Fibroblast of lung (primary cell): ENCODE measurements around the gene SGCA. TPM values are rescaled to one million over a fixed set of nuclear protein-coding genes. Genes with fewer than 3 reads are reported as not detected.

Experiments used
- DNase-seq, 2 donors: peaks; one replicate each; pipeline versions ENCODE4 v3.0.0 to v3.0.0-alpha.2; 2010; ENCODE audit warnings: low read depth in 2 of 2
- H2AFZ ChIP-seq: 2 replicates; pipeline ENCODE4 v1.5.1; 2012; ENCODE audit warnings: low read length, control low read depth, inconsistent platforms
- H3K27ac ChIP-seq: 2 replicates; pipeline ENCODE4 v1.5.1; 2011; ENCODE audit warnings: low read length, control low read depth; ENCODE audit not compliant: insufficient read depth
- H3K27me3 ChIP-seq: 2 replicates; pipeline ENCODE4 v1.5.1; 2011; ENCODE audit warnings: mild to moderate bottlenecking, low read length; ENCODE audit not compliant: control insufficient read depth, insufficient read depth
- H3K36me3 ChIP-seq: 2 replicates; pipeline ENCODE4 v1.5.1; 2011; ENCODE audit warnings: low read length; ENCODE audit not compliant: control insufficient read depth, insufficient read depth
- H3K4me1 ChIP-seq: 2 replicates; pipeline ENCODE4 v1.5.1; 2011; ENCODE audit warnings: low read length; ENCODE audit not compliant: control insufficient read depth, insufficient read depth; ENCODE audit errors: extremely low read depth
- H3K4me2 ChIP-seq: 2 replicates; pipeline ENCODE4 v1.5.1; 2011; ENCODE audit warnings: low read length, control low read depth; ENCODE audit not compliant: insufficient read depth; ENCODE audit errors: extremely low read depth
- H3K4me3 ChIP-seq, 4 experiments: fragments of 200-600 bp in 1 of 4; sonication (generic) in 1 of 4; replicated peaks in 1 of 4; 2 replicates each; pipeline ENCODE4 v1.5.1; 2011 to 2016; ENCODE audit warnings: low read length in 4 of 4, low read depth in 3 of 4, mild to moderate bottlenecking in 3 of 4, control low read depth in 2 of 4, inconsistent platforms in 1 of 4, mixed read lengths in 1 of 4; ENCODE audit not compliant: insufficient read depth in 1 of 4; ENCODE audit errors: control extremely low read depth in 1 of 4
- H3K79me2 ChIP-seq: 2 replicates; pipeline ENCODE4 v1.5.1; 2012; ENCODE audit warnings: mild to moderate bottlenecking, low read length, inconsistent platforms; ENCODE audit not compliant: control insufficient read depth, insufficient read depth
- H3K9ac ChIP-seq: 2 replicates; pipeline ENCODE4 v1.5.1; 2011; ENCODE audit warnings: mild to moderate bottlenecking, low read length, control low read depth; ENCODE audit not compliant: insufficient read depth
- H3K9me3 ChIP-seq: 2 replicates; pipeline ENCODE4 v1.5.1; 2012; ENCODE audit warnings: low read depth, low read length; ENCODE audit not compliant: control insufficient read depth, insufficient read depth
- H4K20me1 ChIP-seq: 2 replicates; pipeline ENCODE4 v1.5.1; 2011; ENCODE audit warnings: low read length; ENCODE audit not compliant: control insufficient read depth, insufficient read depth; ENCODE audit errors: extremely low read depth
- CTCF ChIP-seq, 2 donors: IDR thresholded peaks in 1 of 2; conservative IDR thresholded peaks in 1 of 2; 1 replicate in 1 of 2; 2 replicates in 1 of 2; pipeline ENCODE4 v1.5.1; 2011 to 2012; ENCODE audit warnings: low read length in 2 of 2, control low read depth in 1 of 2, inconsistent platforms in 1 of 2, low read depth in 1 of 2, mild to moderate bottlenecking in 1 of 2
- EZH2 ChIP-seq: IDR thresholded peaks from 2 replicates; pipeline ENCODE4 v1.5.1; 2012; ENCODE audit warnings: low read length, control low read depth, mild to moderate bottlenecking; ENCODE audit errors: missing control alignments
- polyA plus RNA-seq, 2 donors: library from polyadenylated mRNA; depleted of rRNA in 1 of 2; stranded (reverse) in 1 of 2; unstranded in 1 of 2; fragments of >200 nt; gene quantifications; 2 replicates each; pipeline ENCODE4 v1.2.1, GENCODE V29; 2011 to 2012; ENCODE audit warnings: missing spikeins in 1 of 2
- total RNA-seq: library from RNA; depleted of rRNA; stranded (reverse); fragments of >200 nt; gene quantifications from 2 replicates; pipeline ENCODE4 v1.2.1, GENCODE V29; 2014

The SGCA gene
- total and polyA plus RNA-seq, 2 donors (not counting 1 experiment from before 2014, with no cell fraction given), result 1.6 to 4.3 TPM

GRCh38 chr17:50146230-50146926, 19.4 kb upstream of the SGCA start:
- Histone ChIP-seq H3K4me2 (peak overlapping the region; percentile 98), H3K36me3 (peaks cover 22% of the 10 kb centered on the region), H3K79me2 (peaks cover 84% of the 10 kb centered on the region), H3K9me3 (no peaks in the 10 kb centered on the region), H3K27me3 (no peaks in the 10 kb centered on the region), H4K20me1 (no peaks in the 10 kb centered on the region), H3K27ac (peak overlapping the region; percentile 60), H3K9ac (no peak overlapping the region), H2AFZ (no peak overlapping the region), H3K4me1 (peaks cover 22% of the 10 kb centered on the region), H3K4me3 (peak overlapping the region; percentile 72 to 84 (median 79))
- no peak for DNase-seq
- TF ChIP-seq CTCF (conservative IDR thresholded peaks at IDR 0.05 in 1 of 2, IDR thresholded peaks at IDR 0.05 in 1 of 2; ENCODE audit: low read depth in 1 of 2, low read length in 2 of 2), result no peak
- TF ChIP-seq EZH2, result no peak

- no peak for DNase-seq
- no peaks in the 10 kb centered on the region for H4K20me1 ChIP-seq
- H3K79me2 ChIP-seq, result peaks cover 79% of the 10 kb centered on the region
- peak overlapping the region; percentile 4 for H3K9ac ChIP-seq
- H3K27me3 ChIP-seq, result no peaks in the 10 kb centered on the region
- H2AFZ ChIP-seq, result no peak overlapping the region
- TF ChIP-seq EZH2, result no peak
- TF ChIP-seq CTCF (conservative IDR thresholded peaks at IDR 0.05 in 1 of 2, IDR thresholded peaks at IDR 0.05 in 1 of 2; ENCODE audit: low read depth in 1 of 2, low read length in 2 of 2), result no peak
- H3K4me1 ChIP-seq, result peaks cover 22% of the 10 kb centered on the region
- H3K4me2 ChIP-seq, result peak overlapping the region; percentile 98
- no peaks in the 10 kb centered on the region for H3K9me3 ChIP-seq
- H3K4me3 ChIP-seq, result peak overlapping the region; percentile 72 to 84 (median 79)
- peaks cover 17% of the 10 kb centered on the region for H3K36me3 ChIP-seq
- peak overlapping the region; percentile 60 for H3K27ac ChIP-seq
These were observed 18.7 kb upstream of the SGCA start for GRCh38 chr17:50146927-50147665.

GRCh38 chr17:50147841-50148225, 18.0 kb upstream of the SGCA start:
- Histone ChIP-seq H3K79me2 (peaks cover 74% of the 10 kb centered on the region), H3K27ac (peak overlapping the region; percentile 60), H3K36me3 (peaks cover 14% of the 10 kb centered on the region), H3K27me3 (no peaks in the 10 kb centered on the region), H3K4me2 (peak overlapping the region; percentile 98), H3K4me1 (peaks cover 26% of the 10 kb centered on the region), H3K9me3 (no peaks in the 10 kb centered on the region), H2AFZ (no peak overlapping the region), H4K20me1 (no peaks in the 10 kb centered on the region), H3K4me3 (peak overlapping the region; percentile 72 to 84 (median 79)), H3K9ac (peak overlapping the region; percentile 65)
- TF ChIP-seq EZH2 (no peak), CTCF (conservative IDR thresholded peaks at IDR 0.05 in 1 of 2, IDR thresholded peaks at IDR 0.05 in 1 of 2; ENCODE audit: low read depth in 1 of 2, low read length in 2 of 2) (no peak)
- DNase-seq, result peak in 1 of 2 donors; percentile 31
